ENCODE data around the gene DENND10. TPM values are rescaled to one million over a fixed set of nuclear protein-coding genes. Genes with fewer than 3 reads are reported as not detected.

The DENND10 gene
- 10 to 100 TPM; 23.8 to 50.2 (median 42.8) TPM for total RNA-seq

- intact Hi-C loops (cut with DNase I; ENCODE audit: low total_unique reads): no loop called here
- Histone ChIP-seq H3K4me1 (peaks cover 0 to 9% of the 10 kb centered on the region in 2 donors), H3K9me3 (no peaks in the 10 kb centered on the region), H3K27me3 (no peaks in the 10 kb centered on the region), H3K36me3 (no peaks in the 10 kb centered on the region), H3K27ac (peak within 1 kb of the TSS; percentile 83 to 87), H3K4me3 (peak within 1 kb of the TSS; percentile 64 to 98)
- TF ChIP-seq CTCF (IDR thresholded peaks at IDR 0.05): peak in 1 of 4 experiments; percentile 21
- peak; percentile 77 to 89 for TF ChIP-seq POLR2A (IDR thresholded peaks at IDR 0.05)
- DNase-seq: peak; percentile 83 to 88
Measured at GRCh38 chr10:119103903-119104653, at the start of gene DENND10. DENND10 (plus strand) TSS chr10:119104113; CDS start chr10:119104143, 30 bp downstream.

- Histone ChIP-seq H3K27ac (no peak overlapping the region), H3K9me3 (no peaks in the 10 kb centered on the region), H3K36me3 (peaks cover 0 to 2% of the 10 kb centered on the region in 2 donors), H3K4me3 (no peak overlapping the region), H3K4me1 (no peaks in the 10 kb centered on the region), H3K27me3 (no peaks in the 10 kb centered on the region)
- no peak for TF ChIP-seq POLR2A (IDR thresholded peaks at IDR 0.05)
- no peak for TF ChIP-seq CTCF (IDR thresholded peaks at IDR 0.05)
- intact Hi-C loops (cut with DNase I; ENCODE audit: low total_unique reads): no loop called here
- DNase-seq: no peak
Measured at GRCh38 chr10:119055472-119055871, 48.4 kb upstream of the DENND10 start.

- Histone ChIP-seq H3K27me3 (no peaks in the 10 kb centered on the region), H3K9me3 (no peaks in the 10 kb centered on the region), H3K36me3 (peaks cover 0 to 2% of the 10 kb centered on the region in 2 donors), H3K4me1 (no peaks in the 10 kb centered on the region), H3K27ac (no peak overlapping the region), H3K4me3 (no peak overlapping the region)
- TF ChIP-seq CTCF (IDR thresholded peaks at IDR 0.05) (no peak), POLR2A (IDR thresholded peaks at IDR 0.05) (no peak)
- DNase-seq: no peak
- intact Hi-C loops (cut with DNase I; ENCODE audit: low total_unique reads): no loop called here
Measured at GRCh38 chr10:119058010-119058409, 45.9 kb upstream of the DENND10 start.

- TF ChIP-seq POLR2A (IDR thresholded peaks at IDR 0.05) (no peak), CTCF (IDR thresholded peaks at IDR 0.05) (no peak)
- intact Hi-C loops (cut with DNase I; ENCODE audit: low total_unique reads): no loop called here
Measured at GRCh38 chr10:119059557-119059956, 44.4 kb upstream of the DENND10 start.

GRCh38 chr10:119060107-119060506, 43.8 kb upstream of the DENND10 start:
- intact Hi-C loops (cut with DNase I; ENCODE audit: low total_unique reads): no loop called here
- H3K4me3 ChIP-seq: no peak overlapping the region

More at GRCh38 chr10:119059557-119059956, 44.4 kb upstream of the DENND10 start:
- Histone ChIP-seq H3K27ac (no peak overlapping the region), H3K4me1 (no peaks in the 10 kb centered on the region), H3K27me3 (no peaks in the 10 kb centered on the region), H3K4me3 (no peak overlapping the region), H3K9me3 (no peaks in the 10 kb centered on the region), H3K36me3 (peaks cover 0 to 2% of the 10 kb centered on the region in 2 donors)
- no peak for DNase-seq

More at GRCh38 chr10:119060107-119060506, 43.8 kb upstream of the DENND10 start:
- DNase-seq: no peak
- TF ChIP-seq CTCF (IDR thresholded peaks at IDR 0.05) (no peak), POLR2A (IDR thresholded peaks at IDR 0.05) (no peak)
- Histone ChIP-seq H3K27ac (no peak overlapping the region), H3K36me3 (peaks cover 0 to 2% of the 10 kb centered on the region in 2 donors), H3K9me3 (no peaks in the 10 kb centered on the region), H3K27me3 (no peaks in the 10 kb centered on the region), H3K4me1 (no peaks in the 10 kb centered on the region)
